Measurements from ENCODE around the gene PID1.

- no peak for TF ChIP-seq POLR2A (IDR thresholded peaks at IDR 0.05; ENCODE audit: low read length)
- TF ChIP-seq GATA1 (IDR thresholded peaks at IDR 0.05; ENCODE audit: low read depth, low read length), result no peak
Observed at GRCh38 chr2:229059331-229060033, 211.6 kb downstream of the PID1 start.
